NCI-H1105 (cell line): Measurements from ENCODE around the gene GIMAP5.
A peak's percentile ranks its signal among the peaks of the same experiment; 100 is the strongest.

Experiments used
- DNase-seq: peaks from one replicate; lab custom pipeline; 2025; lab: John Stamatoyannopoulos, UW

GIMAP5 gene

GRCh38 chr7:150737265-150738055 is at the start of gene GIMAP5:
TSS of gene GIMAP5 (plus strand) at chr7:150737418. CDS start at chr7:150740885, 3,467 bp downstream.
- no peak for DNase-seq

DNA sequence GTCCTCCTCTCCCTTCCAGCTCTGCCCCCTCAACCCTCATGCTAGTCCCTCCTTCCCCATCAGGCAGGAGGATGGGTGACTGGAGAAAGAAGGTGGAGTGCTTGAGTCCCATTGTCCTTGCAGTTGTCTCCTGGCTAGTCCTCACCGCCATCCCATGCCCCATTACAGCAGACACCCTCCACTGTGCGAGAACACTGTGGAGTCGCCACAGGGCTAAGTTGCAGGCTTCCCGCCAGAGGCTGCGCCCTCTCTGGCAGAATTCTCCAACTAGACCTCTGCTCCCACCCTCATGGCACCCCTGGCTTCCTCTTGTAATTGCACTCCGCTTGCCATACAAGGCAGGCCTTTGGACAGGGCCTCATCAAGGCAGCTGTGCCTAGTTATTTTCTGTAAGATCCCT is 48.6 kb upstream of the GIMAP5 start:
- no peak for DNase-seq

- DNase-seq, result no peak
Observed at GRCh38 chr7:150695654-150696053, 41.6 kb upstream of the GIMAP5 start.

DNA sequence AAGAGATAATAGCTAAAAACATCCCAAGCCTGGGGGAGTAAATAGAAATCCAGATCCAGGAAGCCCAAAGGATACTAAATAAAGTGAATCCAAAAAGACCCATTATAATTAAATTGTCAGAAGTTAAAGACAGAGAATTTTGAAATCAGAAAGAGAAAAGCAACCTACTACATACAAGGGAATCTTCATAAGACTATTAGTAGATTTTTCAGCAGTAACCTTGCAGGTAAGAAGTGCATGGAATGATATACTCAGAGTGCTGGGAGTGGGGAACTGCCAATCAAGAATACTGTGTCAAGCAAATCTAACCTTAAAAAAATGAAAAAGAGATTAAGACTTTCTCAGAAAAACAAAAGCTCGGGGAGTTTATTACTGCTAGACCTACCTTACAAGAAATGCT is 34.0 kb upstream of the GIMAP5 start:
- DNase-seq, result no peak

DNA sequence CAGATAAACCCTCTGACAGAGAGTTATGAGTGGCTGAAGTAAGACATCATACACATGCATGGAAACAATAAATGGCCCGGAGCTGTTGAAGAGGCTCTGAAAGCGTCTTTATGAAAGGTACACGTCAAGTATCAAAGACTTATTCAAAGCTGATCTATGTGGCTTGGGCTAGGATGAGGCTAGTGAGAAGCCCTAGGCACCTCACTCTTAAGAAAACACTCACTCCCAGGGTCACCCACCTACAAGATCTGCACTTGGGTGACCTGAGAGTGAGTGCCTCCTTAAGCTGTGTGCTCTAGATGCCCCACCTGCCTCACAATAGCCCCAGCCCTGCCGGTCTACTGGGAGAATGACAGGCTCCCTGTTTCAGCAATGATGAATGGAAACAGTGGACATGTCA is 21.9 kb upstream of the GIMAP5 start:
- no peak for DNase-seq

- no peak for DNase-seq
Observed at GRCh38 chr7:150715738-150716137, 21.5 kb upstream of the GIMAP5 start.

GRCh38 chr7:150716368-150716767 is 20.9 kb upstream of the GIMAP5 start, which contains the start of gene GIMAP1:
TSS of gene GIMAP1 (plus strand) at chr7:150716613. CDS start at chr7:150719048, 2,435 bp downstream.
- DNase-seq, result no peak

DNA sequence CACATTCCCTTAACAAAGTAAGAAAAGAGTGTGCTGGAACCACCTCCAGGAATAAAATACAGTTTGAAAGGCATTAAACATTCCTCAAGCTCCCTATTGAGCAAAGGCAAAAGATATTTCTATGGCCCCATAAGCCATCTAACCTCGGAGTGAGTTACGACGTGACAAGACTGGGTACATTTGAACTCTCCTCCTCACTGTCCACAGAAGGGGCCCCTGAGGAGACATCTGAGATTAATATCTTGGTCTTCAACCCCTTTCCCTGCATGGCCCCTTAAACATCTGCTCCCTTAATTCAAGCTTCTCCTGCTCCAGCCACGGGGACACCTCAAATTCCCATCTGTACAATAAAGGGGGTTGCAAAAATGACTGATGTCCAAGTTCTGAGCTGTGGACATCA is 20.3 kb upstream of the GIMAP5 start:
- no peak for DNase-seq

DNA sequence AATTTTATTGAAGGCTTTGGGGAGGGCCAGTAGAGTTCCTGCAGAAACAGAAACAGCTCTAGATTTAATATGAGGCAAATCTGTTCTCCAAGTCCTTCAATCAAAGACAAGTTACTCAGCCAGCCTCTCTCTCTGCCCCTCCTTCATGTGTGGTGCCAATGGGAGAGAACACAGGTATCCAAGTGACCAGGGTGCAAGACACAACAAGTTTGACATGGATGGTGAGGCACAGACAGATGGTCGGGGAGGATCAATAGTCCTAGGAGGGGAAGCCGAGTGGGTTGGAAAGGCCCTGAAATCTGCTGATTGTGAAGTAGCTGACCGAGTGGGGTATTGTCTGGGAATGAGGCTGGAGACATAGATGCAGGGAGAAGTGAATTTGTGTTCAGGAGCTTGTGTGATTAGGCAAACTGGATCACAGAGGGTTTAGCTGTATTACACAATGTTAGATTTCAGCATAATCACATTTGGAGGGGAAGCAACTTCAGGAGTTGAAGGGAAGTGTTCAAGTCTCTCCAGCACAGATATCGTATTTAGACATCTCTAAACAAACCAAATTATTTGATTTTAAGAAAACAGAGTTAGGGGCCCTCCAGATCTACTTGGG is 19.3 kb upstream of the GIMAP5 start:
- no peak for DNase-seq

DNA sequence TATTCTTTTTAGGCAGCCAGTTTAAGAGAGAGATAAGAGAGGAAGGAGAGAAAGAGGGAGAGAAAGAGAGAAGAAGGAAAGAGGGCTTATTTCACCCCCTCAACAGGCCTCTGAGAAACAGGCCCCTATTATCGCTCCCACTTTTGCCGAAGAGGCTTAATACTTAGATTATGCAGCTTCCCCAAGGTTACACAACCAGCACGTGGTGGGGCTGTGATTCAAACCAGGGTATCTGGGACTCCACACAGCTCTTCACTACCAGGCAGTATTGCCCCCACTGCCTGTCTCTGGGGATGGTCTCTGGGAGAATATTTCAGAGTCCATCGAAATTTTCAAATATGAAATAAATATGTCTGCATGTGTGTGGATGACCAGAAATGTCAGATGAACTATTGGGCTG is 17.8 kb upstream of the GIMAP5 start:
- DNase-seq, result no peak

- no peak for DNase-seq
Observed at GRCh38 chr7:150719960-150720891, 17.0 kb upstream of the GIMAP5 start.

- no peak for DNase-seq
Observed at GRCh38 chr7:150721970-150722373, 15.2 kb upstream of the GIMAP5 start.

DNA sequence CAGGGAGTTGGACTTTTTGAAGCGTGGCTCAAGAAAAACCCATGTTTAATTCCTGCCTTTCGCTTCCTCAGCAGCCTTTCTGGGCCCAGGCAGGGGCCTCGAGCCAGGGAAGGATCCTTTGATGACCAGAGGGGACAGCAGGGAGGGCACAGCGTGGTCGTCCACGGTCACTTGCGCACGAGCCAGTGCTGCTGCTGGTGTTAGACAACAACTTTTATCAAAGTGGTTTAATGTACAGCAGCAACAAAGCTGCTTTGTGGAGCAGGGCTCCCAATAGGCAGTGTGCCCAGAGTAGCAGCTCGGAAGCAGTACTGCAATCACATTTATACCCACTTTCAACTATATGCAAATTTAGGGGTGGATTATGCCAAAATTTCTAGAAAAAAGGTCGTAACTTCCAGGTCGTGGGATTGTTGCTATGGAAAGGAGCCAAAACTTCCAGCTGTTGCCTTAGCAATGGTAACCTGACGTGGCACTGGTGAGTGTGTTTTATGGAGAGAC is 14.7 kb upstream of the GIMAP5 start:
- DNase-seq, result peak; percentile 1

- no peak for DNase-seq
Observed at GRCh38 chr7:150723467-150723866, 13.8 kb upstream of the GIMAP5 start.

- no peak for DNase-seq
Observed at GRCh38 chr7:150727381-150727780, 9.8 kb upstream of the GIMAP5 start.

DNA sequence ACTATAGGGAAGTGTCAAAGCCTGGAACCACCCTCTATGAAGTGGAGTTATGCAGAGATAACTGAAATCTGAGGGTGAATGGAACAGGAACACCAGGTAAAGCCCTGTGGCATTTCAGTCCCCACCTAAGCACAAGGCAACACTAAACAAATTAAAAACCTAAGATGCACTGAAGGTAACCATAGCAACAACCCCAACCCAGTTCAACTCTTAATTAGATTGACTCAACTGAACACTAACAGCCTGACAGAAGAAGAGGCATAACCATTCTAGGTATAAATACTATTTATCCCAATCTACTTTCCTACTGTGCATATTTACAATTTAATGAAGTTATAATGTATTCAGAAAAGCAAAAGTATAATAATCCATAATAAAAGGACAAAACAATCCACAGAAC is 9.2 kb upstream of the GIMAP5 start:
- no peak for DNase-seq

- no peak for DNase-seq
Observed at GRCh38 chr7:150728609-150729008, 8.6 kb upstream of the GIMAP5 start.

GRCh38 chr7:150731916-150732315 is 5.3 kb upstream of the GIMAP5 start:
- DNase-seq, result no peak

DNA sequence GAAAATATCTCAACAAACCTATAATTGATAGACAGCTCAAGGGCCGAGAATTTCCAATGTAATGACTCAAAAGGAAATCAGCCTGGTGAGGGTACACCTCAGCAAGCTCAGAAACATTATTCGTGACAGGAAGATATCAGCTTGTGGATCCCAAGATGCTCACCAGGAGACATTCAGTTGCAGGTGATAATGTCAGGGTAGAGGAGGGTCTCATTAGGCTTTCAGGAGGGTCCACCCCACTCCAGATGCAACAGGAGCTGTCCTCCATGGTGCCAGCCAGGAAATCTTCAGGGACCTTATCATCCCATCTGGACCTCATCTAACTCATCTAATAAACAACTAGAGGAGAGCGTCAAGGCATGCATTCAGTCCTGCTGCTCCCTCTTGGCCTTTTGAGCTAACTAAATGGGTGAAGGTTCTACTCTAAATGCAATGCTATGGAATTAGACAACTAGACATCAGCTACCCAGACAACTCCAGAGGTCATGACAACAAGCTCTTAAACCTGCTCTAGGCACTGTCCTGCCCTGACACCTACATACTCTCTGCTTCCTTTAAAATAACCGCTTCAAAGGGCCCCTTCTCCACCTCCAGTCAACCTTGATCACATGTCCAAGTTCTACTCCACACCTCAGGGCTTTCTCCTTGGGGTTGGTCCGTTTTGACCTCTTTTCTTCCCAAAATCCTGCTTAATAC is 4.3 kb upstream of the GIMAP5 start:
- no peak for DNase-seq

DNA sequence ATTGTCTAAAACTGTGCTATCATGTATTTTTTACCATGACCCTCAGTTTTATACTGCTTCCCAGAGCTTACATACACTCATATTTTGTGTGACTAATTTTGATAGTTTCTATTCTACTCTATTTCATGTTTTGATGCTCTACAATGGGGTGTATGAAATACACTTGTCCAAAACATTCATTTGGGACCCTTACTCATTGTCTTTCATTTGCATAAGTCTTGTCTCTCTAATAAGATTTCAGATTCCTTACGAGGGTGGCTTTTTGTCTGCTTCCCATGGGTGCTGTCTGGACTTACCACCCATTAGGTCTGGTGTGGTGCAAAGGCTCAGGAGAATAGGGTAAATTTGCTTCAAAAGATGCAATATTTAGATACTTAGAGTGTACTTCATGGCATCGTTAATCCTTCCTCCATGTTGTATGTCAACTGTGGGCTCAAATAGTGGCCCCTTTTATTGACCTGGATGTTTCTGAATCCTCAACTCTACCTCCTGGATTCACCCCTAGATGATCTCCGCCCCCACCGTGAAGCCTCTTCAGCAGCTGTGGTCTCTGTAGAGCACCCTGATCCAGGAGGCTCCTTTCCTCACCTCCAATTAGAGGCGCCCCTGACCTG is 3.6 kb upstream of the GIMAP5 start:
- DNase-seq, result no peak

GRCh38 chr7:150734254-150734653 is 3.0 kb upstream of the GIMAP5 start:
- DNase-seq, result no peak
